HG02763 (cell line): ENCODE results near the gene DNAAF8.
"Not testable (repeated sequence)": the region's sequence is repeated elsewhere in the genome, so short reads cannot be mapped to it uniquely, and the experiment has no call there.

Source experiments
- ATAC-seq: cut with Tn5 transposase; IDR thresholded peaks from one replicate; pipeline ENCODE4 v1.9.1; 2021; ENCODE audit warnings: mild to moderate bottlenecking, moderate library complexity; ENCODE audit not compliant: unreplicated experiment

Gene DNAAF8

GRCh38 chr16:4714996-4715395 lies 19.3 kb upstream of the DNAAF8 start:
- ATAC-seq, result no peak

- no peak for ATAC-seq
These were observed 15.9 kb upstream of the DNAAF8 start for GRCh38 chr16:4718466-4718865.

GRCh38 chr16:4723071-4723767 lies 11.1 kb upstream of the DNAAF8 start:
- no peak for ATAC-seq

GRCh38 chr16:4724661-4725270 lies 9.6 kb upstream of the DNAAF8 start:
- ATAC-seq, result no peak

GRCh38 chr16:4726616-4727015 lies 7.7 kb upstream of the DNAAF8 start:
- ATAC-seq, result no peak

- ATAC-seq, result no peak
These were observed 5.7 kb upstream of the DNAAF8 start for GRCh38 chr16:4728676-4729075.

- no peak for ATAC-seq
These were observed 4.5 kb upstream of the DNAAF8 start for GRCh38 chr16:4729876-4730275.

- no peak for ATAC-seq
These were observed 1.1 kb upstream of the DNAAF8 start for GRCh38 chr16:4733211-4733742.

- ATAC-seq, result peak; percentile 1
These were observed 632 bp upstream of the DNAAF8 start for GRCh38 chr16:4733747-4734062.

GRCh38 chr16:4734730-4735535 lies 596 bp downstream of the DNAAF8 start:
- ATAC-seq, result peak; percentile 49

- no peak for ATAC-seq
These were observed 2.2 kb downstream of the DNAAF8 start for GRCh38 chr16:4736546-4736945.

GRCh38 chr16:4737545-4737944 lies 3.2 kb downstream of the DNAAF8 start:
- no peak for ATAC-seq

GRCh38 chr16:4738370-4738769 lies 4.0 kb downstream of the DNAAF8 start:
- ATAC-seq, result not testable (repeated sequence)

- ATAC-seq, result no peak
These were observed 9.0 kb downstream of the DNAAF8 start for GRCh38 chr16:4743226-4743878.

- no peak for ATAC-seq
These were observed 10.4 kb downstream of the DNAAF8 start for GRCh38 chr16:4744555-4745273.

GRCh38 chr16:4745274-4745569 lies 10.9 kb downstream of the DNAAF8 start:
- no peak for ATAC-seq

- no peak for ATAC-seq
These were observed 11.9 kb downstream of the DNAAF8 start for GRCh38 chr16:4746215-4746614.

GRCh38 chr16:4746991-4747574 lies 12.7 kb downstream of the DNAAF8 start:
- no peak for ATAC-seq

- ATAC-seq, result no peak
These were observed 13.8 kb downstream of the DNAAF8 start for GRCh38 chr16:4747906-4748681.
